Epidermal melanocyte (primary cell): Measurements from ENCODE around the gene NUP210.

Experiments used
- DNase-seq: peaks from one replicate; pipeline ENCODE4 v3.0.0; 2011; ENCODE audit warnings: low spot score; ENCODE audit not compliant: insufficient read length

The NUP210 gene

DNA sequence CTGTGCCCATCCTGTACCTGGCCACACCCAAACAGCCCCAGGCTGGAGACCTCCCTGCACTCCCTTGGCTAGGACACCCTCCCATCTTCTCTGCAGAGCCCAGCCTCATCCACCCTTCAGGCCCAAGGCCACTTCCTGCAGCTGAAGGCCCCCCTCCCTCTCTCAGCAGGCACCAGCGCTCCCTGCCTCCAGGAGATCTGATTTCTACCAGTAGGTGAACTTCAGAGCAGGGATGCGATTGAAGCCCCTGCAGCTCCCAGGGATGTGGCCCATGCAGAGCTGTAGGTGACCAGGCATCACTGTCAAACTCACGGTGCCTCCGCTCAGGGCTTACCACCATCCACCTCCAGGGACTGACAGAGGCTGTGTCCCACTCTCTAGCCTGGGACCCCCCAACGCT lies 96.3 kb downstream of the NUP210 start:
- no peak for DNase-seq

DNA sequence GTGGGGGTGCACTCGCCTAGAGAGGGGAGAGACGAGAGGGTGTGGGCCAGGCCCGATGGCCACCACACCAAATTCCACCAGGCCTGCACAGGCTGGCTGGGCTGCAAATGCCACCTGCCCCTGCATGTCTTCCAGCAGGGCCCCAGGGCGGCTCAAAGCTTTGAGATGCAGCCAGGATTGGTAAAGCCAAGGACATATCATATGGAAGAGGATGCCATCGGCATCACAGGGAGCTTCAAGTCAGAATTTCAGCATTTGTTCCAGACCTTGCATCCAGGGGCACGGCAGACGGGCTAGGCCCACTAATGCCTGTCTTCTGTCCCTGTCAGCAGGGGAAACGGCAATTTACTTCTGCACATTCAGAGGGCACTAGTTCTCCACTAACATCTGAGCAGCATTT lies 97.8 kb downstream of the NUP210 start:
- no peak for DNase-seq

DNA sequence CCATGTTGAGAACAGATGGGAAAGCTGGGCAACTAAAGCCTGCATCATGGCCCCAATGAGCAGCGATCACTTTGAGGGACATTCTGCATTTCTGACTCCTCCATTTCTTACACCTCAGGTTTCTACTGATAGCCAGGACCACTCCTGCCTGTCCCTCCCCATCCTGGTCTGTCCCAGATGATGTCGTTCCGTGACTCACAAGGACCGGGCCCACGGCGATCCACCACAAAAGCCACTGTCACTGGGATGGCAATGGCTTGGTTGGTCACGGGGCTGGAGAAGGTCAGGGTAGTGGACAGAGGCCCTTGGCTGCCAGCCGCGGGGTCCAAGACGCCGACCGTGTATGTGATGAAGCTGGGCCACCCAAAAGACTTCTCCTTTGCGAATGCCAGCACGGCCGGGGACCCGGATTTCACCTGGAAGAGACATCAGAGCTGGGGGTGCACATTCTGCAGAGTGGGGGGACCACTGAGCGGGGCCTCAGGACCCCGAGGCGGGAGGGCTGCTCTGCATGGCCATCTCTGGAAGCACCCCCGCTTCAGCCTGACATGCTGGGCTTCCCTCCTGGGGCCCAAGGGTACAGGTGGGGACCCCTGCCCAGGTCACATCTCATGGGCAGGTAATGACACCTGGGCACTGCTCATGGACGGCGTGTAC lies 100.4 kb downstream of the NUP210 start:
- DNase-seq, result no peak

GRCh38 chr3:13318626-13319470 lies 101.3 kb downstream of the NUP210 start:
- DNase-seq, result no peak

- DNase-seq, result no peak
These were observed 102.4 kb downstream of the NUP210 start for GRCh38 chr3:13317596-13318320.

DNA sequence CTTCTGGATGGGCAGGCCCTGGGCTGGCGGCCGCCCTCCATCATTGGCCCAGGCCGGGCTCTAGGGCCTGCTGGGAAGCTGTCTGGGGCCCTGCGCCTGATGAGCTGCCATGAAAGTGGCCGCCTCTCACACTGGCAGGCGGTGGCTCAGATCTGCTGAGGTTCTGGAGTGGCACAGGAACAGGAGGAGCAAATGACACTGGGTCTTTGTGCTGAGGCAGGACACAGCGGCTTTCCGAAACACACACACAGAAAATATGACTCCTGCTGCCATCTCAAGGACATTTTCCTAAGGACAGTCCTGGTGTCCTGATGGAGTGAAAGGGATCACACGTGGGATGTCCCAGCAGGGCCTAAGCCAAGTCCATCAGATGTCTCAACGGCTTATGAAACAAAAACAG lies 103.5 kb downstream of the NUP210 start:
- DNase-seq, result no peak

GRCh38 chr3:13314877-13315276 lies 105.2 kb downstream of the NUP210 start:
- no peak for DNase-seq

GRCh38 chr3:13313813-13314212 lies 106.3 kb downstream of the NUP210 start:
- DNase-seq, result no peak

- DNase-seq, result no peak
These were observed 111.1 kb downstream of the NUP210 start for GRCh38 chr3:13309004-13309403.

- no peak for DNase-seq
These were observed 111.7 kb downstream of the NUP210 start for GRCh38 chr3:13308380-13308801.

GRCh38 chr3:13307041-13307440 lies 113.1 kb downstream of the NUP210 start:
- DNase-seq, result no peak

- DNase-seq, result no peak
These were observed 114.5 kb downstream of the NUP210 start for GRCh38 chr3:13305623-13306022.

DNA sequence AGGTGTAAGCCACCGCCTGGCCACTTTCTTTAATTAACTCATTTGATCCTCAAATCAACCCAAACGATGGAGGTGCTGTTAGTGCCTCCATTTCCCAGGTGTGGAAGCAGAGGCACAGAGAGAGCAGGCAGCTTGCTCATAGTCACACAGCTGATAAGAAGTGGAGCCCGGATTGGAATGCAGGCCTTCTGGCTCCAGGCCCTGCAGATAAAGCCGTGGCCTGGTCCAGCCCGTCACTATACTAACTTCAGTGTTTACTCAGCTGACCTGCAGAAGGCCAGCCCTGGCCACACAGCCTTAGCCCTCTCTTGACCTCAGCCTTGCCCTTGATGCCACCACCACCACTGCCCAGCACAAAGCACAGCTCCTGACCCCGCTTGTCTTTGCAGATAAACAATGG lies 116.7 kb downstream of the NUP210 start:
- DNase-seq, result no peak

GRCh38 chr3:13301286-13301987 lies 118.7 kb downstream of the NUP210 start:
- DNase-seq, result no peak

GRCh38 chr3:13300546-13301285 lies 119.4 kb downstream of the NUP210 start:
- DNase-seq, result no peak

DNA sequence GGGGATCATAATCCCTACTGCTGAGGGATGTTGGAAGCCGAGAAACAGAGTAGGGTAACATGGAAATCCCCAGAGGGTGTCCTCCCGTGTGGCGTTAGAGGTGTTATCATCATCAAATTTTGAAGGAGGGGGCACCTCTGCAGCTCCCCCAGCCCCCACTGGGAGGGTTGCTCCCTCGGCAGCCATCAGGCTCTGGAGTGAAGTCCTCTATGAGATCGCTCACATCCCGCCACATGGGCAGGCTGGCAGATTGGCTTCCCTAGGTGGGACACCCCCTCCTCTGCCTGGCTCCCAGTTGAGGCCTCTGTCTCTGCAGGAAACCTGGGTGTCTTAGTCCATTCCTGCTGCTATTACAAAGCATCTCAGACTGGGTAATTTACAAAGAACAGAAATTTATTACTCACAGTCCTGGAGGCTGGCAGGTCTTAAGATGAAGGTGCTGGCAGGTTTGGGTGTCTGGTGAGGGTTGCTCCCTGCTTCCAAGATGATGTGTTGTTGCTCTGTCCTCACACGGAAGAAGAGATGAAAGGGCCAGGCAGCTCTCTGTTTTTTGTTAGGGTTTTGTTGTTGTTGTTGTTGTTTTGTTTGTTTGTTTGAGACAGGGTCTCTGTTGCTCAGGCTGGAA lies 120.5 kb downstream of the NUP210 start:
- no peak for DNase-seq

- DNase-seq, result no peak
These were observed 123.5 kb downstream of the NUP210 start for GRCh38 chr3:13296662-13297061.

DNA sequence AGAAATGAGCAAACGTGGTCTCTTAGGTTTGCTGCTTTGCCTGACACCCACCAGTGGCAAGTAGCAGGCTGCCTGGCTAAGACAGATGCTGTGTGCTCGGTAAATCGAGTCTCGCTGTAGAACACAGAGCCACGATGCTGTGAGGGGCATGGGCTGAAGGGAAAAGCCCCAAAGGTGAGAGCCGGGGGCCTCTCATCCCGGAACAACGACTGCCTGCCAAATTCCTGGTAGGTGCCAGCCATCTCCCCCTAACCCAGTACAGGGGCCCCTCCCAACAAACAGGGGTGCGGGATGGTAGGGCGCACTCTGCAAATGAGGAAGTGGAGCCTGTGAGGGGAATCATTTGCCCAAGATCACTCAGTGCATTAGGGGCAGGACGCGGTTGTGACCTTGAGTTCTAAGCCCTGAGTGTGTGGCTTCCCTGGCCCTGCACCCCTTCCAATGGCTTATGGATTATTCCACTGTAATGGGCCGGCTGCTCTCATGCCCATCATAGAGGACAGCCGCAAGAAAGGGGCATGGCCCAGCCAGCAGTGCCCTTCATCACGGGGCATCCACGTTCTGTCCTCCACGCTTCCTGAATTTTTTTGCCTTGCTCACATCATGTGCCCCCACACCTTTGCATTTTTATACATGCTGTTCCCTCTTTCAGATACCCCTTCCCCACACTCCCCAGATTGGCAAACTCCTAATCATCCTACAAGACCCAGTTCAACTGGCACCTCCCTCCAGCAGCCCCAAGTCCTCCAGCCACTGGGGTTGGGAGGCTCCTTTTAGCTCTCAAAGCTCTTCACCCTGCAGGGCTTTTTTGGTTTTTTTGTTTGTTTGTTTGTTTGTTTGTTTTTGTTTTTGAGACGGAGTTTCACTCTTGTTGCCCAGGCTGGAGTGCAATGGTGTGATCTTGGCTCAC lies 125.4 kb downstream of the NUP210 start:
- no peak for DNase-seq

GRCh38 chr3:13292375-13292774 lies 127.7 kb downstream of the NUP210 start:
- DNase-seq, result no peak
